Prostate gland (tissue), 2 donors: Measurements from ENCODE around the gene NUTF2.

Experiments used
- CTCF ChIP-seq, 4 experiments: fragments of 200-600 bp in 2 of 4; fragments of 450-650 bp in 2 of 4; sonication (generic) in 2 of 4; IDR thresholded peaks; 1 replicate in 3 of 4; 2 replicates in 1 of 4; pipeline ENCODE4 v1.5.1; 2016 to 2019; ENCODE audit warnings: antibody characterized with exemption in 4 of 4, mild to moderate bottlenecking in 2 of 4, moderate library complexity in 2 of 4
- POLR2A ChIP-seq: fragments of 450-650 bp; IDR thresholded peaks from one replicate; pipeline ENCODE4 v1.6.1; 2016; ENCODE audit warnings: antibody characterized with exemption, mild to moderate bottlenecking
- POLR2AphosphoS5 ChIP-seq: sonication (generic); formaldehyde crosslinking; IDR thresholded peaks from one replicate; pipeline ENCODE4 v1.6.1; 2017; ENCODE audit warnings: antibody characterized with exemption

- TF ChIP-seq POLR2AphosphoS5, result no peak
- TF ChIP-seq CTCF (IDR thresholded peaks at IDR 0.05), result no peak
- no peak for TF ChIP-seq POLR2A
Measured at GRCh38 chr16:67801241-67801640, 45.5 kb upstream of the NUTF2 start.
